Left lung (tissue), 10 donors: ENCODE measurements around the gene CDC14B. TPM values are rescaled to one million over a fixed set of nuclear protein-coding genes. Genes with fewer than 3 reads are reported as not detected.
"Not testable (repeated sequence)": the region's sequence is repeated elsewhere in the genome, so short reads cannot be mapped to it uniquely, and the experiment has no call there.

ENCODE experiments used
- ATAC-seq: fragments of 200-7000 bp; cut with Tn5 transposase; one replicate; pipeline ENCODE4 v1.9.1; 2020; ENCODE audit warnings: moderate library complexity
- DNase-seq, 4 donors: peaks; one replicate each; pipeline ENCODE4 v3.0.0-alpha.2; 2013 to 2020
- H3K27ac ChIP-seq, 2 donors: fragments of 200-600 bp; sonication (generic) in 1 of 2; one replicate each; pipeline versions ENCODE4 v1.5.0 to v1.8.0; 2020 to 2021
- H3K27me3 ChIP-seq, 2 donors: fragments of 200-600 bp; sonication (generic) in 1 of 2; one replicate each; pipeline versions ENCODE4 v1.5.0 to v1.8.0; 2020 to 2021
- H3K36me3 ChIP-seq, 2 donors: fragments of 200-600 bp; sonication (generic) in 1 of 2; one replicate each; pipeline versions ENCODE4 v1.5.0 to v1.8.0; 2020 to 2021
- H3K4me1 ChIP-seq, 2 donors: fragments of 200-600 bp; one replicate each; pipeline ENCODE4 v1.8.0; 2021
- H3K4me3 ChIP-seq, 2 donors: fragments of 200-600 bp; sonication (generic) in 1 of 2; one replicate each; pipeline versions ENCODE4 v1.5.0 to v1.8.0; 2020 to 2021; ENCODE audit warnings: mild to moderate bottlenecking in 1 of 2
- H3K9me3 ChIP-seq, 2 donors: fragments of 200-600 bp; sonication (generic) in 1 of 2; one replicate each; pipeline versions ENCODE4 v1.5.0 to v1.8.0; 2020 to 2021
- intact Hi-C, 2 donors: fragments of 100-400 bp; cut with DNase I; formaldehyde crosslinking; loops; one replicate each; pipeline versions ENCODE4 v1.11.2 to v1.14.2; 2022
- polyA plus RNA-seq, 6 donors: library from polyadenylated mRNA; unstranded; fragments of 120-200 nt; gene quantifications; one replicate each; pipeline ENCODE4 v1.2.1, GENCODE V29; 2013; ENCODE audit not compliant: insufficient read length in 6 of 6
- total RNA-seq, 2 donors: library from RNA; stranded (reverse); fragmentation: NEBNext Ultra II Directional; extraction: Animal tissue kit (Norgen Biotek cat#: 25700); gene quantifications; one replicate each; pipeline ENCODE4 v1.2.1, GENCODE V29; 2021
- TF ChIP-seq, protein P1 (sequence below), 2 donors: fragments of 200-600 bp; sonication (generic) in 1 of 2; IDR thresholded peaks; one replicate each; pipeline versions ENCODE4 v1.5.0 to v1.8.0; 2021; ENCODE audit warnings: antibody characterized with exemption in 2 of 2
- donor health status: DM: no; HTN: yes; CAD: no.
- donor health status: DM: no; HTN: no; CAD: no.

The CDC14B gene
- total and polyA plus RNA-seq, 8 donors, result 10.5 to 20.3 (median 17.9) TPM

DNA sequence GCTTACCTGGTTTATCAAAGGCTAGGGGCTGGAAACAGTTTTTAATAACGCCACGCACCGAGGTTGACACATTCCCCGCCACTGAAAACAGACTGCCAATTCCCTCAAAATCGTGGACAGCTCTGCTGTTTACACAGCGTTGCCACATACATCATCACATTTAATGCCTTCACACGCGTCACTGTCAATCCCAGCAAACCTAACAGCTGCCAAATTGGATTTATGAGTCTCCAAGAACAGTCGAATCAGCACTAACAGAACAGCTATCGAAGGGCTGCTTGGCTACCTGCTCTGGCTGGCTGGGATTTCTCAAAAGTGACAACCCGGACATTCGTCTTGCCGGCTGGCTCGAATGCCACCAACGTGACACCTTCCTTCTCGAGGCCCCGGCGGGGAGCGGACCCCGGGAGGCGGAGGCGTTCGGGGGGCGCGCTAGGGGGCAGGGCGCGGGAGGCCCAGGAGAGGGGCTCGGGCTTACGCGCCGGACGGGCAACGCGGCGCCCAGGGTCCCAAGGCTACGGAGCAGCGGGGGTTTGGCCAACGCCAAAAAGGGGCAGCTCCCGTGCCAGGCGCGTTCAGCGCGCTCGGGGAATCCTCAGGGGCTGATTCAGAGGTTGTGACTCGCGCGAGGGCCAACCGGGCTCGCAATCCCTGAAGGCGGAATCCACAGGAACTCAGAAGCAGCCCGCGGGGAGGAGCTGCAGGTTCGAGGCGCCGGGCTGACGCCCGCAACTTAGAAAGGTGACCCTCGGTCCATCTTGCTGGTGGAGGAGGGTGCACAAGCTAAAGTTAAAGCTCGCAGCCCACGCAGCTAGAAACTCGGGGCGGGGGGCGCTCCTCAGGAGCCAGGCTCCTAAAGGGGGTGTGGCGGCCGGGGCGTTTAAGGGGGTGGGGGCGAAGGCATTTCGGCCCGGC lies 1.2 kb downstream of the CDC14B start:
- Histone ChIP-seq H3K27me3 (peaks cover 0 to 74% of the 10 kb centered on the region in 2 donors), H3K4me1 (peaks cover 0 to 9% of the 10 kb centered on the region in 2 donors), H3K36me3 (no peaks in the 10 kb centered on the region), H3K9me3 (no peaks in the 10 kb centered on the region), H3K4me3 (peak overlapping the region; percentile 52 to 57), H3K27ac (peak overlapping the region; percentile 41 to 60)
- TF ChIP-seq, protein P1, sequence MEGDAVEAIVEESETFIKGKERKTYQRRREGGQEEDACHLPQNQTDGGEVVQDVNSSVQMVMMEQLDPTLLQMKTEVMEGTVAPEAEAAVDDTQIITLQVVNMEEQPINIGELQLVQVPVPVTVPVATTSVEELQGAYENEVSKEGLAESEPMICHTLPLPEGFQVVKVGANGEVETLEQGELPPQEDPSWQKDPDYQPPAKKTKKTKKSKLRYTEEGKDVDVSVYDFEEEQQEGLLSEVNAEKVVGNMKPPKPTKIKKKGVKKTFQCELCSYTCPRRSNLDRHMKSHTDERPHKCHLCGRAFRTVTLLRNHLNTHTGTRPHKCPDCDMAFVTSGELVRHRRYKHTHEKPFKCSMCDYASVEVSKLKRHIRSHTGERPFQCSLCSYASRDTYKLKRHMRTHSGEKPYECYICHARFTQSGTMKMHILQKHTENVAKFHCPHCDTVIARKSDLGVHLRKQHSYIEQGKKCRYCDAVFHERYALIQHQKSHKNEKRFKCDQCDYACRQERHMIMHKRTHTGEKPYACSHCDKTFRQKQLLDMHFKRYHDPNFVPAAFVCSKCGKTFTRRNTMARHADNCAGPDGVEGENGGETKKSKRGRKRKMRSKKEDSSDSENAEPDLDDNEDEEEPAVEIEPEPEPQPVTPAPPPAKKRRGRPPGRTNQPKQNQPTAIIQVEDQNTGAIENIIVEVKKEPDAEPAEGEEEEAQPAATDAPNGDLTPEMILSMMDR (IDR thresholded peaks at IDR 0.05), result no peak
- intact Hi-C loops, result no loop called here
- ATAC-seq, result peak; percentile 38
- peak; percentile 23 to 69 (median 34) for DNase-seq

DNA sequence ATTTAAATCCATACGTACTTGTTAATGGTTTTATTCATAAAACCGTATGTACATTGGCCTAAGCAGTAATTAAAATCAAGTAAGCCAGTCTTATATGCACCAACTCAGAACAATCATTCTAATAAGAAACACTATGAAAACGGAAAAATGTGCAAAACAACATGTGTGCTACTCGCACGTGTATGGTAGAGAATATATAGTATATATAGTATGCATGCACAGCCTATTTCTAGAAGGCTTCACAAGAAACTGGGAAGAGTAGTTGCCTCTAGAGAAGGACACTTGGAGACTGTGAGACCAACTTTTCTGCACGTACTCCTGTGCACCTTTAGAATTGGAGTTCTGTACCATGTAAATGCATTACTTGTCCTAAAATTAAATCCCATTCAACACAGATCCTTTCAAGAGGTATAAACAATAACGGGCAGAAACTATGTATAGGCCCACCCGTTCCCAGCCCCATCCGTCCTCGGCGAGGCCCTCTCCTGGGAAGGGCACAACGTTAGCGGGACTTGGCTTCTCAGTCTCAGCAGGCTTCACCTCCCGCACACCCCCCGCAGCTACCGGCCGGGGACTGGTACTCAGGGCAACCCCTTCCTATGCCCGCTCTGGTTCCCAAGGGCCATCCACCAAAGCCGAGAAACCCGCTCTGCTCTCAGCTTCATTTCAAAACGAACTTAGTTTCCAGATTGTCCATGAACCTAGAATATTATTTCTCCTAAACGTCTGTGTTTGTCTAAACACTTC lies 2.0 kb downstream of the CDC14B start:
- Histone ChIP-seq H3K27me3 (peaks cover 0 to 75% of the 10 kb centered on the region in 2 donors), H3K9me3 (no peaks in the 10 kb centered on the region), H3K36me3 (no peaks in the 10 kb centered on the region), H3K4me1 (peaks cover 0 to 9% of the 10 kb centered on the region in 2 donors), H3K4me3 (no peak overlapping the region), H3K27ac (peak overlapping the region; percentile 41 to 60)
- ATAC-seq, result no peak
- intact Hi-C loops, result no loop called here
- TF ChIP-seq, protein P1 (IDR thresholded peaks at IDR 0.05), result no peak
- DNase-seq, result no peak

GRCh38 chr9:96616817-96617438 lies 2.7 kb downstream of the CDC14B start:
- TF ChIP-seq, protein P1 (IDR thresholded peaks at IDR 0.05), result no peak
- Histone ChIP-seq H3K9me3 (no peaks in the 10 kb centered on the region), H3K36me3 (no peaks in the 10 kb centered on the region), H3K27me3 (peaks cover 0 to 75% of the 10 kb centered on the region in 2 donors), H3K27ac (no peak overlapping the region), H3K4me1 (peaks cover 0 to 9% of the 10 kb centered on the region in 2 donors), H3K4me3 (no peak overlapping the region)
- ATAC-seq (no peak), DNase-seq (no peak)
- intact Hi-C loops, result no loop called here

GRCh38 chr9:96615411-96615810 lies 4.2 kb downstream of the CDC14B start:
- no peak overlapping the region for H3K27ac ChIP-seq
- H3K4me1 ChIP-seq, result peaks cover 0 to 9% of the 10 kb centered on the region in 2 donors
- DNase-seq, result no peak
- no peaks in the 10 kb centered on the region for H3K9me3 ChIP-seq
- intact Hi-C loops, result no loop called here
- H3K4me3 ChIP-seq, result no peak overlapping the region
- peaks cover 0 to 63% of the 10 kb centered on the region in 2 donors for H3K27me3 ChIP-seq
- TF ChIP-seq, protein P1 (IDR thresholded peaks at IDR 0.05), result no peak
- ATAC-seq, result no peak
- H3K36me3 ChIP-seq, result no peaks in the 10 kb centered on the region

DNA sequence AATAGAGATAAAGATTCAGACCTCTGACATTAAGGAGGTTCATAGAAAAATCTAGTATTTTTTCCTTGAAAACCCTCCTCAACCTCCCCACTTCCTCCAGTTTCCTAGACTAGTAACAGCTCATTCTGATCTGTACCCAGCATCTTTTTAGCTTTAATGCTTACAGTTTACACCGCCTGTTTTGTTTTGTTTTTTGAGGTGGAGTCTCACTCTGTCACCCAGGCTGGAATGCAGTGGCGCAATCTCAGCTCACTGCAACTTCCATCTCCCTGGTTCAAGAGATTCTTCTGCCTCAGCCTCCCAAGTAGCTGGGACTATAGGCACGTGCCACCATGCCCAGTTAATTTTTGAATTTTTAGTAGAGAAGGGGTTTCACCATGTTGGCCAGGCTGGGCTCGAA lies 5.0 kb downstream of the CDC14B start:
- H3K36me3 ChIP-seq, DNase-seq, H3K9me3 ChIP-seq, intact Hi-C loops, H3K4me3 ChIP-seq, ATAC-seq, H3K27ac ChIP-seq, H3K4me1 ChIP-seq: not testable (repeated sequence)
- H3K27me3 ChIP-seq, result peaks cover 0 to 62% of the 10 kb centered on the region in 2 donors
